K562 (cell line): ENCODE measurements around the gene MPI. TPM values are rescaled to one million over a fixed set of nuclear protein-coding genes. Genes with fewer than 3 reads are reported as not detected.
A peak's percentile ranks its signal among the peaks of the same experiment; 100 is the strongest.

Experiments used
- CCAR2 ChIP-seq: fragments of 200-400 bp; formaldehyde crosslinking; IDR thresholded peaks from 2 replicates; pipeline ENCODE4 v1.6.1; 2017; ENCODE audit warnings: mild to moderate bottlenecking, low read depth, low read length
- CHD1 ChIP-seq: fragments of 200-600 bp; sonication (generic); IDR thresholded peaks from one replicate; pipeline ENCODE4 v1.6.1; 2012; ENCODE audit warnings: mild to moderate bottlenecking, moderate library complexity, low read length, inconsistent platforms
- CREBBP ChIP-seq: IDR thresholded peaks from one replicate; pipeline ENCODE4 v1.6.1; 2012; ENCODE audit warnings: low read depth, mild to moderate bottlenecking, control low read depth, inconsistent platforms, low read length
- FOXA3 ChIP-seq, 2 experiments: fragments of 450-650 bp in 1 of 2; sonication (generic) in 1 of 2; formaldehyde crosslinking; IDR thresholded peaks in 1 of 2; conservative IDR thresholded peaks in 1 of 2; 2 replicates each; pipeline versions ENCODE4 v1.4.0 to v1.8.0; 2020 to 2022; ENCODE audit warnings: mild to moderate bottlenecking in 2 of 2, missing genetic modification reagents in 1 of 2
- HDGF ChIP-seq: fragments of 450-650 bp; IDR thresholded peaks from 2 replicates; pipeline ENCODE4 v1.6.1; 2016
- LARP7 ChIP-seq: fragments of 450-650 bp; IDR thresholded peaks from 2 replicates; pipeline ENCODE4 v1.6.1; 2016
- MAZ ChIP-seq, 2 experiments: fragments of 450-650 bp in 1 of 2; sonication (generic) in 1 of 2; formaldehyde crosslinking; IDR thresholded peaks in 1 of 2; conservative IDR thresholded peaks in 1 of 2; 2 replicates each; pipeline versions ENCODE4 v1.4.0 to v1.5.0; 2020; ENCODE audit warnings: mild to moderate bottlenecking in 1 of 2, missing genetic modification reagents in 1 of 2
- MIER1 ChIP-seq: fragments of 450-650 bp; IDR thresholded peaks from 2 replicates; pipeline ENCODE4 v1.6.1; 2016; ENCODE audit warnings: antibody characterized with exemption, mild to moderate bottlenecking, low read depth
- PHB2 ChIP-seq: fragments of 450-650 bp; IDR thresholded peaks from 2 replicates; pipeline ENCODE4 v1.6.1; 2017; ENCODE audit warnings: low read depth
- POLR3G ChIP-seq: IDR thresholded peaks from 2 replicates; pipeline ENCODE4 v1.6.1; 2011; ENCODE audit not compliant: insufficient read length, insufficient replicate concordance; ENCODE audit errors: extremely low read depth
- PTBP1 ChIP-seq: fragments of 200-400 bp; formaldehyde crosslinking; IDR thresholded peaks from 2 replicates; pipeline ENCODE4 v1.6.1; 2017; ENCODE audit warnings: low read depth, low read length
- RAD21 ChIP-seq, 2 experiments: fragments of 250-450 bp in 1 of 2; fragments of 450-650 bp in 1 of 2; sonication (Bioruptor Pico) in 1 of 2; formaldehyde crosslinking in 1 of 2; IDR thresholded peaks in 1 of 2; conservative IDR thresholded peaks in 1 of 2; 2 replicates each; pipeline versions ENCODE4 v1.4.0 to v1.8.0; 2020 to 2022; ENCODE audit warnings: mild to moderate bottlenecking in 2 of 2, moderate library complexity in 1 of 2
- SAFB ChIP-seq: fragments of 200-400 bp; formaldehyde crosslinking; IDR thresholded peaks from 2 replicates; pipeline ENCODE4 v1.6.1; 2017; ENCODE audit warnings: low read depth, low read length, borderline replicate concordance
- SMARCA4 ChIP-seq: fragments of 450-650 bp; IDR thresholded peaks from 2 replicates; pipeline ENCODE4 v1.6.1; 2016
- SREBF2 ChIP-seq: sonication (generic); formaldehyde crosslinking; IDR thresholded peaks from 2 replicates; pipeline ENCODE4 v1.4.0; 2020; ENCODE audit warnings: mild to moderate bottlenecking, missing genetic modification reagents
- TBL1XR1 ChIP-seq, 2 experiments: IDR thresholded peaks; 2 replicates each; pipeline ENCODE4 v1.6.1; 2012; ENCODE audit warnings: improper control_type of control experiment in 2 of 2, low read length in 2 of 2, mild to moderate bottlenecking in 1 of 2
- TEAD4 ChIP-seq, 2 experiments: sonication (generic) in 1 of 2; formaldehyde crosslinking in 1 of 2; IDR thresholded peaks; 2 replicates each; pipeline versions ENCODE4 v1.6.1 to v1.8.0; 2012 to 2022; ENCODE audit warnings: borderline replicate concordance in 1 of 2, inconsistent platforms in 1 of 2, low read length in 1 of 2, mild to moderate bottlenecking in 1 of 2, missing genetic modification reagents in 1 of 2
- U2AF2 ChIP-seq: fragments of 200-400 bp; formaldehyde crosslinking; optimal IDR thresholded peaks from 2 replicates; pipeline ENCODE3; 2017; ENCODE audit warnings: low read depth, mild to moderate bottlenecking, low read length
- ZNF707 ChIP-seq: fragments of 250-450 bp; sonication (Bioruptor Pico); conservative IDR thresholded peaks from 2 replicates; pipeline ENCODE4 v1.8.0; 2022; ENCODE audit warnings: inconsistent platforms, mild to moderate bottlenecking, moderate library complexity
- polyA plus RNA-seq, 8 experiments: library from polyadenylated mRNA; depleted of rRNA in 4 of 8; stranded (reverse) in 5 of 8; unstranded in 3 of 8; fragments of >200 nt; fragmentation: Nextera tagmentation in 2 of 8; fragmentation: Illumina TruSeq in 1 of 8; extraction: Ambion mirVana in 2 of 8; extraction: Trizol in 1 of 8; gene quantifications; 2 replicates each; pipeline versions ENCODE4 v1.2.1 to v1.2.3, GENCODE V29; 2011 to 2014; ENCODE audit warnings: inconsistent platforms in 1 of 8, missing spikeins in 1 of 8
- total RNA-seq, 7 experiments: library from RNA; depleted of rRNA in 6 of 7; stranded (reverse); fragments of >200 nt in 6 of 7; fragmentation: Illumina TruSeq in 2 of 7; extraction: Trizol in 2 of 7; gene quantifications; 2 replicates each; pipeline versions ENCODE4 v1.2.1 to v1.2.3, GENCODE V29; 2011 to 2021; ENCODE audit warnings: low replicate concordance in 1 of 7
- TF ChIP-seq, protein P1 (sequence below): fragments of 450-650 bp; formaldehyde crosslinking; IDR thresholded peaks from 2 replicates; pipeline ENCODE4 v1.4.0; 2020; ENCODE audit warnings: mild to moderate bottlenecking, moderate library complexity
- TF ChIP-seq, protein P2 (sequence below): fragments of 200-800 bp; sonication (Bioruptor generic); IDR thresholded peaks from 2 replicates; pipeline ENCODE4 v1.6.1; 2017; ENCODE audit warnings: missing genetic modification characterization, missing compliant biosample characterization
- TF ChIP-seq, protein P3 (sequence below): sonication (generic); formaldehyde crosslinking; IDR thresholded peaks from 2 replicates; pipeline ENCODE4 v1.4.0; 2020; ENCODE audit warnings: mild to moderate bottlenecking, missing genetic modification reagents

MPI gene
- total and polyA plus RNA-seq, 9 of the 15 experiments (the other 6 are each of a cell fraction or from before 2014, with no cell fraction given): 30.7 to 105 (median 40.5) TPM

DNA sequence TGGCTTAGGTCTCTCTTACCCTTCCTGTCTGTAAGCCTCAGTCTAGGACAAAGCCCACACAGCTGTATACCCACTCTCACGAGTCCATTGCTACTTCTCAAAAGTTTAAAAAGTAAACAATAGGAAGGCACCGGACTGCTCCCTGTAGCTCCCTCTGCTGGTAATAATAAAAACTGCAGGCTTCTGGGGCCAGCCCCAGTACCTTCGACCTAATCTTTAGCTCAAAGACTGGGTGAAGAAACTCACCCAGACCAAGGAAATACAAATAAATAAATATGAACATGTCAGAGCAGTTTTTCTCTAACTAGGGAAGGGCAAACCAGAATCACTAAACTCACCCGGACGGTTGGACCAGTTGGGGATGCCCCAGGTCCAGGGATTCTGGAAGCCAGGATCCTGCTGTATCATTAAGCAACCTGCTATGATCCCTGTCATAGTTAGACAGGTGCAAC, 11.8 kb downstream of the MPI start (continued):
- TF ChIP-seq MAZ (CRISPR knock-in tag; conservative IDR thresholded peaks at IDR 0.05 in 1 of 2, IDR thresholded peaks at IDR 0.05 in 1 of 2) (no peak), POLR3G (no peak), CCAR2 (no peak), PTBP1 (no peak), FOXA3 (CRISPR knock-in tag; conservative IDR thresholded peaks at IDR 0.05 in 1 of 2, IDR thresholded peaks at IDR 0.05 in 1 of 2) (no peak), CREBBP (no peak), RAD21 (CRISPR knock-in tag; conservative IDR thresholded peaks at IDR 0.05 in 1 of 2, IDR thresholded peaks at IDR 0.05 in 1 of 2) (peak; percentile 44 to 67), MIER1 (no peak), SREBF2 (no peak), LARP7 (no peak), PHB2 (no peak), U2AF2 (no peak), TBL1XR1 (IDR thresholded peaks at IDR 0.05; ENCODE audit: low read length in 2 of 2) (peak in 1 of 2 experiments; percentile 46; a peak in 1 of 4 replicates), CHD1 (no peak), ZNF707 (CRISPR knock-in tag) (no peak), SAFB (no peak), TEAD4 (IDR thresholded peaks at IDR 0.05; ENCODE audit: low read length) (no peak), TEAD4 (CRISPR knock-in tag; IDR thresholded peaks at IDR 0.05; ENCODE audit: borderline replicate concordance) (no peak), SMARCA4 (no peak), HDGF (no peak)
- TF ChIP-seq, protein P1, sequence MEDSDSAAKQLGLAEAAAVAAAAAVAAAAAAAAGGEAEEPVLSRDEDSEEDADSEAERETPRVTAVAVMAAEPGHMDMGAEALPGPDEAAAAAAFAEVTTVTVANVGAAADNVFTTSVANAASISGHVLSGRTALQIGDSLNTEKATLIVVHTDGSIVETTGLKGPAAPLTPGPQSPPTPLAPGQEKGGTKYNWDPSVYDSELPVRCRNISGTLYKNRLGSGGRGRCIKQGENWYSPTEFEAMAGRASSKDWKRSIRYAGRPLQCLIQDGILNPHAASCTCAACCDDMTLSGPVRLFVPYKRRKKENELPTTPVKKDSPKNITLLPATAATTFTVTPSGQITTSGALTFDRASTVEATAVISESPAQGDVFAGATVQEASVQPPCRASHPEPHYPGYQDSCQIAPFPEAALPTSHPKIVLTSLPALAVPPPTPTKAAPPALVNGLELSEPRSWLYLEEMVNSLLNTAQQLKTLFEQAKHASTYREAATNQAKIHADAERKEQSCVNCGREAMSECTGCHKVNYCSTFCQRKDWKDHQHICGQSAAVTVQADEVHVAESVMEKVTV (CRISPR knock-in tag): peak; percentile 38; the same call in 1 of the 2 replicates
- TF ChIP-seq, protein P2, sequence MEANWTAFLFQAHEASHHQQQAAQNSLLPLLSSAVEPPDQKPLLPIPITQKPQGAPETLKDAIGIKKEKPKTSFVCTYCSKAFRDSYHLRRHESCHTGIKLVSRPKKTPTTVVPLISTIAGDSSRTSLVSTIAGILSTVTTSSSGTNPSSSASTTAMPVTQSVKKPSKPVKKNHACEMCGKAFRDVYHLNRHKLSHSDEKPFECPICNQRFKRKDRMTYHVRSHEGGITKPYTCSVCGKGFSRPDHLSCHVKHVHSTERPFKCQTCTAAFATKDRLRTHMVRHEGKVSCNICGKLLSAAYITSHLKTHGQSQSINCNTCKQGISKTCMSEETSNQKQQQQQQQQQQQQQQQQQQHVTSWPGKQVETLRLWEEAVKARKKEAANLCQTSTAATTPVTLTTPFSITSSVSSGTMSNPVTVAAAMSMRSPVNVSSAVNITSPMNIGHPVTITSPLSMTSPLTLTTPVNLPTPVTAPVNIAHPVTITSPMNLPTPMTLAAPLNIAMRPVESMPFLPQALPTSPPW (CRISPR knock-in tag): 0 out of 2 replicates have a peak, but pooled peaks have one; percentile 22
- TF ChIP-seq, protein P3, sequence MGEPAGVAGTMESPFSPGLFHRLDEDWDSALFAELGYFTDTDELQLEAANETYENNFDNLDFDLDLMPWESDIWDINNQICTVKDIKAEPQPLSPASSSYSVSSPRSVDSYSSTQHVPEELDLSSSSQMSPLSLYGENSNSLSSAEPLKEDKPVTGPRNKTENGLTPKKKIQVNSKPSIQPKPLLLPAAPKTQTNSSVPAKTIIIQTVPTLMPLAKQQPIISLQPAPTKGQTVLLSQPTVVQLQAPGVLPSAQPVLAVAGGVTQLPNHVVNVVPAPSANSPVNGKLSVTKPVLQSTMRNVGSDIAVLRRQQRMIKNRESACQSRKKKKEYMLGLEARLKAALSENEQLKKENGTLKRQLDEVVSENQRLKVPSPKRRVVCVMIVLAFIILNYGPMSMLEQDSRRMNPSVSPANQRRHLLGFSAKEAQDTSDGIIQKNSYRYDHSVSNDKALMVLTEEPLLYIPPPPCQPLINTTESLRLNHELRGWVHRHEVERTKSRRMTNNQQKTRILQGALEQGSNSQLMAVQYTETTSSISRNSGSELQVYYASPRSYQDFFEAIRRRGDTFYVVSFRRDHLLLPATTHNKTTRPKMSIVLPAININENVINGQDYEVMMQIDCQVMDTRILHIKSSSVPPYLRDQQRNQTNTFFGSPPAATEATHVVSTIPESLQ: no peak
